ENCODE measurements around the gene NT5DC3. TPM values are rescaled to one million over a fixed set of nuclear protein-coding genes. Genes with fewer than 3 reads are reported as not detected.
A peak's percentile ranks its signal among the peaks of the same experiment; 100 is the strongest.

NT5DC3 gene
- total and polyA plus RNA-seq, 8 donors: 2.6 to 6.4 (median 4.0) TPM

DNA sequence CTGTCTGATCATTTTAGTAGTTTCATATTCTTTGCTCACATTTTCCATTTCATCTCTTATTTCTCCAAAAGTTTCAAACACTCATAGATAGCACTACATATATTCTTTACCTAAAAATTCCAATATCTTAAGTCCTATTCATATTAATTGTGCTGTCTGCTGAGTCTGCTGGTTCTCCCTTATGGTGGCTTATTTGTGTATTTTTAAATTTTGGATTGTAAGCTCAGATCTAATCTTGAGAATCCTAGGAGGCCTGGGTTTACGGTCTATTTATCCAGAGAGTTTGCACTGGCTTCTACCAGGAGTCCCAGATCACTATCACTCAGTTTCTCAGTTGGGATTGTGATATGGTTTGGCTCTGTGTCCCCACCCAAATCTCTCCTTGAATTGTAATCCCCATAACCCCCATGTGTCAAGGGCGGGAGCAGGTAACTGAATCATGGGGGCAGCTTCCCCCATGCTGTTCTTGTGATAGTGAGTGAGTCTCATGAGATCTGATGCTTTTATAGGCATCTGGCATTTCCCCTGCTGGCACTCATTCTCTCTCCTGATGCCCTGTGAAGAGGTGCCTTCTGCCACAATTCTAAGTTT lies 10.2 kb downstream of the NT5DC3 start:
- H3K27me3 ChIP-seq: no peaks in the 10 kb centered on the region
- no peak overlapping the region for H3K4me3 ChIP-seq
- 92 to 96% methylated on average over 2 of the region's 2 CpGs for WGBS, 2 donors
- H3K36me3 ChIP-seq: no peaks in the 10 kb centered on the region
- no peak for ATAC-seq
- H3K27ac ChIP-seq: no peak overlapping the region
- intact Hi-C loops (cut with DNase I): no loop called here
- DNase-seq: no peak
- H3K9me3 ChIP-seq: no peaks in the 10 kb centered on the region
- TF ChIP-seq, protein P1, sequence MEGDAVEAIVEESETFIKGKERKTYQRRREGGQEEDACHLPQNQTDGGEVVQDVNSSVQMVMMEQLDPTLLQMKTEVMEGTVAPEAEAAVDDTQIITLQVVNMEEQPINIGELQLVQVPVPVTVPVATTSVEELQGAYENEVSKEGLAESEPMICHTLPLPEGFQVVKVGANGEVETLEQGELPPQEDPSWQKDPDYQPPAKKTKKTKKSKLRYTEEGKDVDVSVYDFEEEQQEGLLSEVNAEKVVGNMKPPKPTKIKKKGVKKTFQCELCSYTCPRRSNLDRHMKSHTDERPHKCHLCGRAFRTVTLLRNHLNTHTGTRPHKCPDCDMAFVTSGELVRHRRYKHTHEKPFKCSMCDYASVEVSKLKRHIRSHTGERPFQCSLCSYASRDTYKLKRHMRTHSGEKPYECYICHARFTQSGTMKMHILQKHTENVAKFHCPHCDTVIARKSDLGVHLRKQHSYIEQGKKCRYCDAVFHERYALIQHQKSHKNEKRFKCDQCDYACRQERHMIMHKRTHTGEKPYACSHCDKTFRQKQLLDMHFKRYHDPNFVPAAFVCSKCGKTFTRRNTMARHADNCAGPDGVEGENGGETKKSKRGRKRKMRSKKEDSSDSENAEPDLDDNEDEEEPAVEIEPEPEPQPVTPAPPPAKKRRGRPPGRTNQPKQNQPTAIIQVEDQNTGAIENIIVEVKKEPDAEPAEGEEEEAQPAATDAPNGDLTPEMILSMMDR (IDR thresholded peaks at IDR 0.05): no peak
- H3K4me1 ChIP-seq: peaks cover 0 to 5% (median 0%) of the 10 kb centered on the region in 3 donors
- no peak for FAIRE-seq

DNA sequence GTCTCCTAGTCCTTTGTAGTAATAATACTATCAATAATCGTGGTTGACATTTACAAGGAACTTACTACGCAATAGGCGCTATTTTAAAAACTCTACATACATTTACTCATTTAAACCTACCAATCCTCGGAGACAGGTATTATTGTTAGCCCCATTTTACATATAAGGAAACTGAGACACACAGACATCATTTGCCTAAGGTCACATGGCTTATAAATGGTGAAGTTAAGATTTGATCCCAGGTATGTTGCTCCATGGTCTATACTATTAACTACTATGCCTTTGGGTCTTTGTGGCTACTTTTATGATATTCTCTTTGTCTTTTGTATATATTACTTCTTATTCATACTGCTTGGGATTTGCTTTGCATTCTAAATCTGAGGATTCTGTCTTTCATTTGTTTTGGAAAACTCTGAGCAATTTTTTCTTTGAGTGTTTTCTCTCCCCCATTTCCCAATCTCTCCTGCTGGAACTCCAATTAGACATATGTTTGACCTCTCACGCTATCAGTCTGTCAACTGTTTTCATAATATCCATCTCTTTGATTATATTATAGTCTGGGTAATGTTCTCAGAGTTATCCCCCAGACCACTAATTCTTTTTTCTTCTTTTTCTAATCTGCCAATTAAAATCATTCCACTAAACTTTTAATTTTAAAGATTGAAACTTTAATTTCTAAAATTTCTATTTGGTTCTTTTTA lies 10.9 kb downstream of the NT5DC3 start:
- Histone ChIP-seq H3K27me3 (no peaks in the 10 kb centered on the region), H3K4me1 (peaks cover 0 to 5% (median 0%) of the 10 kb centered on the region in 3 donors), H3K4me3 (no peak overlapping the region), H3K27ac (no peak overlapping the region), H3K9me3 (no peaks in the 10 kb centered on the region), H3K36me3 (no peaks in the 10 kb centered on the region)
- no peak for DNase-seq
- WGBS, 2 donors: 91 to 93% methylated on average over 5 of the region's 5 CpGs
- peak; percentile 59 for FAIRE-seq
- TF ChIP-seq, protein P1 (IDR thresholded peaks at IDR 0.05): no peak
- no peak for ATAC-seq
- intact Hi-C loops (cut with DNase I): no loop called here

DNA sequence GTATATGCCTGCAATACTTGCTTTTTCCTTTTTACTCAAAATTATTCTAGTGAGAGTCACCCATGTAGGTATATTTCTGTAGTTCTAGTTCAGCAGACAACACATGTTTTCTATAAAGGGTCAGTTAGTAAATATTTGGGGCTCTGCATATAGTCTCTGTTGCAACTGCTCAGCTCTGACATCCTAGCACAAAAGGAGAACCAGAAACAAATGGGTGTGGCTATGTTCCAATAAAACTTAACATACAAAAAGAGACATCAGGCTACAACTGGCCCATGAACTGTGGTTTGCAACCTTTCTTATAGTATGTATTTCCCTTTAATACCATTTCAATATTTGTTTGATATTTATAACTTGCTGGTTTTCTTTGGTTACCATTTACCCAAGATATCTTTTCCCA lies 11.9 kb downstream of the NT5DC3 start:
- Histone ChIP-seq H3K9me3 (no peaks in the 10 kb centered on the region), H3K4me1 (peaks cover 0 to 5% (median 0%) of the 10 kb centered on the region in 3 donors), H3K27me3 (no peaks in the 10 kb centered on the region), H3K36me3 (no peaks in the 10 kb centered on the region), H3K4me3 (no peak overlapping the region), H3K27ac (no peak overlapping the region)
- TF ChIP-seq, protein P1 (IDR thresholded peaks at IDR 0.05): no peak
- ATAC-seq (peak in 2 of 4 donors; percentile 18 to 20), DNase-seq (no peak), FAIRE-seq (no peak)
- intact Hi-C loops (cut with DNase I): no loop called here

DNA sequence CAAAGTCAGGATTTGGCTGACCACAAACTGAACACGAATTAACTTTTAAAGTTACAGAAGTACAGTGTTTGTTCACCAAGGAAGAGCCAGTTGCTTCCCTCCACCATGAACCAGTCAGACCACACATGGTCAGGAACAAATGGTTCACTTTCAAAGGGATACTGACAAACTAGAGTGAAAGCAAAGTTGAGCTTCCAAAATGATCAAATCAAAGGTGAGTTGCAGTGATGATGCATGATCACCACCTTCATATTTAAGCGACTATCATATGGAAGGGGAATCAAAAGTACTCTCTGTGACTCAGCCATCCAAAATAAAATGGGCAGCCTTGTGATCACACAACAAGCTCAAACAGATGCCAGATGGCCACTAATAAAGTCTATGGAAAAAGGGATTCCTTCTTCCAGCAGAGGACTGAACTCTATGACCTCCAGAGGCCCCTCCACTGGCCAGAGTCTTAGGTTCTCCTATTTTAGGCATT lies 13.1 kb downstream of the NT5DC3 start:
- no peak for FAIRE-seq
- TF ChIP-seq, protein P1 (IDR thresholded peaks at IDR 0.05): no peak

DNA sequence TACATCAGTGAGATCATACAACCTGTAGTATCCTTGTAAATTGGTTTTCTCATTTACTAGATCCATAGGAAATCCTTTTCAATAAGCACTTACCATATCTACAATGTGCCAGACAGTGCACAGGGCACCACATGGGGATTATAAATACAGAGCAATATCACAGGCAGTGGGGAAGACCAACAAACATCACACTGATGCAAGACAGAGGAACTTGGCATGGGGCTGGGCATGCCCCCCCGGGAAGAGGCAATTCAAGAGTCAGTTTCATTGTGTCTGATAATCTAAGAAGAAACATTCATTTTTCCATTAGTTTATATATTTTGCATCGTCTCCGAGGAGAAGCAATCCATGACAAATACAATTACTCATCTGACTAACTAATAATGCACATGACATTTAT lies 16.2 kb downstream of the NT5DC3 start:
- Histone ChIP-seq H3K27ac (no peak overlapping the region), H3K4me3 (no peak overlapping the region), H3K27me3 (no peaks in the 10 kb centered on the region), H3K36me3 (no peaks in the 10 kb centered on the region), H3K4me1 (no peaks in the 10 kb centered on the region), H3K9me3 (no peaks in the 10 kb centered on the region)
- WGBS, 2 donors: 75 to 77% methylated on average over 3 of the region's 3 CpGs
- TF ChIP-seq, protein P1 (IDR thresholded peaks at IDR 0.05): no peak
- no peak for ATAC-seq
- intact Hi-C loops (cut with DNase I): no loop called here
- no peak for FAIRE-seq
- DNase-seq: no peak

More for the DNA sequence above, 13.1 kb downstream of the NT5DC3 start:
- Histone ChIP-seq H3K27me3 (no peaks in the 10 kb centered on the region), H3K4me3 (no peak overlapping the region), H3K36me3 (no peaks in the 10 kb centered on the region), H3K9me3 (no peaks in the 10 kb centered on the region), H3K4me1 (peaks cover 0 to 5% (median 0%) of the 10 kb centered on the region in 3 donors), H3K27ac (no peak overlapping the region)
- WGBS, 2 donors: 63 to 75% methylated on average over 2 of the region's 2 CpGs
- no peak for ATAC-seq
- intact Hi-C loops (cut with DNase I): no loop called here
- no peak for DNase-seq
